Parathyroid adenoma (tissue), 2 donors: Measurements from ENCODE around the gene CEP85.
"Not testable (repeated sequence)": the region's sequence is repeated elsewhere in the genome, so short reads cannot be mapped to it uniquely, and the experiment has no call there.

Experiments
- H2AFZ ChIP-seq: fragments of 300-600 bp; sonication (generic); one replicate; pipeline ENCODE4 v1.7.0; 2017; ENCODE audit warnings: antibody characterized with exemption, mild to moderate bottlenecking
- H3K27ac ChIP-seq: fragments of 300-600 bp; sonication (generic); one replicate; pipeline ENCODE4 v1.7.0; 2017
- H3K27me3 ChIP-seq: fragments of 300-600 bp; sonication (generic); one replicate; pipeline ENCODE4 v1.7.0; 2017; ENCODE audit warnings: low read length; ENCODE audit not compliant: control insufficient read depth, insufficient read depth
- H3K36me3 ChIP-seq: fragments of 300-600 bp; sonication (generic); one replicate; pipeline ENCODE4 v1.7.0; 2017; ENCODE audit warnings: low read length; ENCODE audit not compliant: control insufficient read depth, insufficient read depth
- H3K4me1 ChIP-seq: fragments of 300-600 bp; sonication (generic); one replicate; pipeline ENCODE4 v1.7.0; 2017; ENCODE audit warnings: control low read depth
- H3K4me2 ChIP-seq: fragments of 300-600 bp; sonication (generic); one replicate; pipeline ENCODE4 v1.7.0; 2017; ENCODE audit warnings: low read length
- H3K4me3 ChIP-seq: fragments of 300-600 bp; sonication (generic); one replicate; pipeline ENCODE4 v1.7.0; 2017; ENCODE audit warnings: low read depth, low read length
- H3K79me2 ChIP-seq: fragments of 300-600 bp; sonication (generic); one replicate; pipeline ENCODE4 v1.7.0; 2017; ENCODE audit warnings: control low read depth
- H3K9ac ChIP-seq: fragments of 300-600 bp; sonication (generic); one replicate; pipeline ENCODE4 v1.7.0; 2017; ENCODE audit warnings: mild to moderate bottlenecking
- H3K9me3 ChIP-seq: fragments of 300-600 bp; sonication (generic); one replicate; pipeline ENCODE4 v1.7.0; 2017; ENCODE audit warnings: low read length; ENCODE audit not compliant: control insufficient read depth
- CTCF ChIP-seq: fragments of 300-600 bp; sonication (generic); IDR thresholded peaks from one replicate; pipeline ENCODE4 v1.7.0; 2017; ENCODE audit warnings: antibody characterized with exemption, mild to moderate bottlenecking
- donor health status: primary hyperparathyroidism.

The CEP85 gene

DNA sequence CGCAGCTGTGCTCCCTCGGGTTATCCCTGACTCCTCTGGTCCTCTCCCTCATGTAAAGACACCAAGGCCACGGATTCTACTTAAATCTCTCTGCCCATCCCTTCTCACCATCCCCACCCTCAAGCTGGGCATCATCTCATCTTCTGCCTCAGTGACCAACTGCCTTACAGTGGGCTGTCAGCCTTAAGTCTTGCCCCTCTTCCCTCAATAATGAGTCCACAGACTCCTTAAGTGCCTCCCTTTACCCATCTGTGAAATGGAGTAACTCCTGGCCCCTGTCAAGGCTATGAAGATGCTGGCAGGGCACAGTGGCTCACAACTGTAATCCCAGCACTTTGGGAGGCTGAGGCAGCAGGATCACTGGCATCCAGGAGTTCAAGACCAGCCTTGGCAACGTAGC is 57.9 kb downstream of the CEP85 start:
- TF ChIP-seq CTCF: no peak
- no peaks in the 10 kb centered on the region for H3K79me2 ChIP-seq
- no peaks in the 10 kb centered on the region for H3K9me3 ChIP-seq
- no peak overlapping the region for H2AFZ ChIP-seq
- H3K27me3 ChIP-seq: no peaks in the 10 kb centered on the region
- H3K27ac ChIP-seq: no peak overlapping the region
- H3K36me3 ChIP-seq: no peaks in the 10 kb centered on the region
- no peak overlapping the region for H3K4me2 ChIP-seq
- no peak overlapping the region for H3K9ac ChIP-seq
- no peak overlapping the region for H3K4me3 ChIP-seq
- H3K4me1 ChIP-seq: no peaks in the 10 kb centered on the region

DNA sequence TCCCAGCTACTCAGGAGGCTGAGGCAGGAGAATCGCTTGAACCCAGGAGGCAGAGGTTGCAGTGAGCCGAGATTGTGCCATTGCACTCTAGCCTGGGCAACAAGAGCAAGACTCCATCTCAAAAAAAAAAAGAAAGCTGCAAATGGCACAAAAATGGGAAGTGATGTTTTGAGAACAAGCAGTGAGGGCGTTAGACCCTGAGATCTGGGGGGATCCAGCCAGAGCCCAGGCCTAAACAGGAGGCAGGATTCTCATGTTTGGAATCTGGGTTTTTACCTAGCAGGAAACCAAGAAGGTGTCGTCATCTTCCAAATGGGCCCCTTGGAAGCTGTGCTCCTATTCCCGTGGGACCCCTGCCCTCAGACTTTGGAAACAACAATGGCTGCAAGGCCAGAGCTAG is 58.7 kb downstream of the CEP85 start:
- not testable (repeated sequence) for H3K4me2 ChIP-seq, H3K9ac ChIP-seq, H3K4me3 ChIP-seq, H3K36me3 ChIP-seq, H3K9me3 ChIP-seq, H3K27ac ChIP-seq, H2AFZ ChIP-seq, H3K79me2 ChIP-seq, H3K4me1 ChIP-seq, H3K27me3 ChIP-seq

DNA sequence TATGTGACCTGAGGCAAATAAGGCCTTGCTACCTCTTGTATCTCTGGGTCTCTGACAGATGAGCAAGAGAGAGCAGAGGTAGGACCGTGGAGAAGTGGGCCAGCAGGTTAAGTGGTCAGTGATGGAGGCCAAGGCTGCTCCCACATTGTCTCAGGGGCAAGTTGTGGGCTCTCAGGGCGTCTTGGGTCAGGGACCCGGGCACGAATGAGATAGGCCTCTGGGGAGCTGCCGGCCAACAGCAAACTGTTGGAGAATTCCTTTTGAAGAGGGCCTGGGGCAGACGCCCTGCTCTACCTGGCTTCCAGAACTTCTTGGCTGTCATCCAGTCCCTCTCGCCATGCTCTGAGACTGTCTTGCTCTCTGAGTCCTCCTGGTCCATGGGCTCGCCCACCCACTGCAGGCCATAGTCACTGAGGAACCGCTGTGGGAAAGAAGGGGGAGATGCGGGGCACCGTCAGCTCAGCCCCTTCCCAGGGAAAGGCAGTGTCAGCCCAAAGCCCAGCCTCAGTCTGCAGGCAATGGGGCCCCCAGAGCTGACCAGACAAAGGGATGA is 60.0 kb downstream of the CEP85 start:
- no peaks in the 10 kb centered on the region for H3K4me1 ChIP-seq
- H3K4me2 ChIP-seq: no peak overlapping the region
- H3K27ac ChIP-seq: no peak overlapping the region
- H3K27me3 ChIP-seq: no peaks in the 10 kb centered on the region
- H3K9ac ChIP-seq: no peak overlapping the region
- no peaks in the 10 kb centered on the region for H3K79me2 ChIP-seq
- no peak overlapping the region for H2AFZ ChIP-seq
- no peaks in the 10 kb centered on the region for H3K9me3 ChIP-seq
- H3K4me3 ChIP-seq: no peak overlapping the region
- H3K36me3 ChIP-seq: no peaks in the 10 kb centered on the region
- no peak for TF ChIP-seq CTCF

DNA sequence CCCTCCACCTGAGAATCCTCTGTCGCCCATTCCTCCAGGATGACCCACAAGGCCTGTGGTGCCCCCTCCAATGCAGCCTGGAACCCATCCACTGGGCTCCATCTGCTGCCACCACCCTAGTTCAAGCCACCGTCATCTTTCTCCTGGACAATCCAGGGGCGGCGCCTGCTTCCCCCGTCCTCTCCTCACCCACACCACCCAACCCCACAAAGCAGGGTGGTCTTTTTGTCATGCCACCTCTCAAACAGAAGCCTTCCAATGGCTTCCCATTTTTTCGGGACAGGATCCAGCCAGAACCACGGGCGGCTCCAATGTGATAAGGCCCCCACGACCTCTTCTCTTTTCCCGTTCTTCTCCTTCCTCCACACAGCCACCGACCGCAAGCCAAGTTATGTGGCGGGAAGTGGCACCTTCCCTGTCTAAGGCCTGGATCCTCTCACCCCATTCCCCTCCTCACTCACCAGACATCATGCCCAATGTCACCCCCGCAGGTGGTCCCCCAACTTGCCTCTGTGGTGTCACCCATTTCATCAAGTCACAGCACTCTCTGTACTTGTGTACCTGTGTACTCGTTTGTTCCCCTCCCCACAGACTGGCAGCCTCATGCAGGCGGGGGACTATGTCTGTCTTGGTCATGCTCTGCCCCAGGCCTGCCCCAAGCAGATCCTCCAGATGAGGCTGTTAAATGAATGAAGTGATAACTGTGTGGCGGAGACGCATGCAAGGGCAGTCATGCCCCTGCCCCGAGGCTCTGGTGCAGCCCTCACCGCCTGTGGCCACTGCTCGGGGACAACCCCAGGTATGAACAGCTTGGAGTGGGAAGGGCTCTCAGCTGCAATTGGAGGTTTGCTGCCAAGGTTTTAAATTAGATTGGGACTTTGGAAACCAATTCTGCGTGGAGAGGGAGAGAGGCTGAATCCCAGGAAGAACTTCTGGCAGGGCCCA is 61.5 kb downstream of the CEP85 start:
- Histone ChIP-seq H3K27me3 (no peaks in the 10 kb centered on the region), H3K9me3 (no peaks in the 10 kb centered on the region), H3K4me1 (no peaks in the 10 kb centered on the region), H2AFZ (no peak overlapping the region), H3K27ac (no peak overlapping the region), H3K9ac (no peak overlapping the region), H3K4me3 (no peak overlapping the region), H3K4me2 (no peak overlapping the region), H3K36me3 (no peaks in the 10 kb centered on the region), H3K79me2 (no peaks in the 10 kb centered on the region)
- TF ChIP-seq CTCF: no peak

- H2AFZ ChIP-seq: no peak overlapping the region
- no peak overlapping the region for H3K4me3 ChIP-seq
- H3K4me2 ChIP-seq: no peak overlapping the region
- H3K9ac ChIP-seq: no peak overlapping the region
- H3K27me3 ChIP-seq: no peaks in the 10 kb centered on the region
- no peaks in the 10 kb centered on the region for H3K4me1 ChIP-seq
- H3K27ac ChIP-seq: no peak overlapping the region
- H3K9me3 ChIP-seq: no peaks in the 10 kb centered on the region
- TF ChIP-seq CTCF: no peak
- no peaks in the 10 kb centered on the region for H3K36me3 ChIP-seq
- H3K79me2 ChIP-seq: no peaks in the 10 kb centered on the region
Measured at GRCh38 chr1:26296340-26297056, 62.5 kb downstream of the CEP85 start.
